C4-2B (cell line): ENCODE measurements around the gene BAG3.

Experiments used
- ZFX ChIP-seq: fragments of 450-650 bp; IDR thresholded peaks from 2 replicates; pipeline ENCODE4 v1.6.1; 2017
- TF ChIP-seq, protein P1 (sequence below): fragments of 450-650 bp; conservative IDR thresholded peaks from 2 replicates; pipeline ENCODE4 v1.5.1; 2017; ENCODE audit warnings: mild to moderate bottlenecking

DNA sequence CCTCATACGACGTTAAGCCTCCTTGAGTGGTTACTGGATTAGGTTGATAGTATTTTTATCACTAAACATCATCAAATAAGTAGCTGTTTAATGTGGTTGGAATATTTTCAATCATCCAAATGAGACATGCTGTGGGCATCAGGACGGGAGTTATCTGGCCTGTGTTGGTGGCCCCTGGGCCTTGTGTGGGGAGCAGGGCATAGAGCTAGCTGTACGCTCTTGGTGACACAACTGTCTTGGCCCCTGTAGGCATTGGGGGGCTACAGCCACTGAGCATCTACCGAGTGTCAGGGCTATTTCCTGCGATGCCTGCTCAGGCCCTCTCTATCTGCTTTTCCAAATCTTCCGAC, 28.3 kb downstream of the BAG3 start:
- TF ChIP-seq, protein P1, sequence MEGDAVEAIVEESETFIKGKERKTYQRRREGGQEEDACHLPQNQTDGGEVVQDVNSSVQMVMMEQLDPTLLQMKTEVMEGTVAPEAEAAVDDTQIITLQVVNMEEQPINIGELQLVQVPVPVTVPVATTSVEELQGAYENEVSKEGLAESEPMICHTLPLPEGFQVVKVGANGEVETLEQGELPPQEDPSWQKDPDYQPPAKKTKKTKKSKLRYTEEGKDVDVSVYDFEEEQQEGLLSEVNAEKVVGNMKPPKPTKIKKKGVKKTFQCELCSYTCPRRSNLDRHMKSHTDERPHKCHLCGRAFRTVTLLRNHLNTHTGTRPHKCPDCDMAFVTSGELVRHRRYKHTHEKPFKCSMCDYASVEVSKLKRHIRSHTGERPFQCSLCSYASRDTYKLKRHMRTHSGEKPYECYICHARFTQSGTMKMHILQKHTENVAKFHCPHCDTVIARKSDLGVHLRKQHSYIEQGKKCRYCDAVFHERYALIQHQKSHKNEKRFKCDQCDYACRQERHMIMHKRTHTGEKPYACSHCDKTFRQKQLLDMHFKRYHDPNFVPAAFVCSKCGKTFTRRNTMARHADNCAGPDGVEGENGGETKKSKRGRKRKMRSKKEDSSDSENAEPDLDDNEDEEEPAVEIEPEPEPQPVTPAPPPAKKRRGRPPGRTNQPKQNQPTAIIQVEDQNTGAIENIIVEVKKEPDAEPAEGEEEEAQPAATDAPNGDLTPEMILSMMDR = no peak
- no peak for TF ChIP-seq ZFX
